ENCODE measurements around the gene SMIM14.
"Not testable (repeated sequence)": the region's sequence is repeated elsewhere in the genome, so short reads cannot be mapped to it uniquely, and the experiment has no call there.

SMIM14 gene

GRCh38 chr4:39528061-39528465 lies 110.6 kb downstream of the SMIM14 start:
- DNase-seq = no peak

- peak; percentile 99 for DNase-seq
Measured at GRCh38 chr4:39527296-39528060, 111.2 kb downstream of the SMIM14 start, which contains the start of gene UGDH. TSS of gene UGDH (minus strand) at chr4:39527439. CDS start at chr4:39521512, 5,927 bp downstream.

GRCh38 chr4:39526765-39527295 lies 111.8 kb downstream of the SMIM14 start:
- DNase-seq = no peak

- no peak for DNase-seq
Measured at GRCh38 chr4:39525822-39526690, 112.6 kb downstream of the SMIM14 start.

GRCh38 chr4:39524161-39524957 lies 114.3 kb downstream of the SMIM14 start:
- DNase-seq = no peak

GRCh38 chr4:39522068-39522467 lies 116.6 kb downstream of the SMIM14 start:
- no peak for DNase-seq

GRCh38 chr4:39521253-39521919 lies 117.3 kb downstream of the SMIM14 start:
- no peak for DNase-seq

GRCh38 chr4:39518484-39518883 lies 120.2 kb downstream of the SMIM14 start:
- DNase-seq = no peak

GRCh38 chr4:39516407-39516966 lies 122.2 kb downstream of the SMIM14 start:
- no peak for DNase-seq

GRCh38 chr4:39515669-39516401 lies 122.8 kb downstream of the SMIM14 start:
- DNase-seq = not testable (repeated sequence)

- DNase-seq = no peak
Measured at GRCh38 chr4:39514888-39515401, 123.7 kb downstream of the SMIM14 start.

- not testable (repeated sequence) for DNase-seq
Measured at GRCh38 chr4:39514266-39514665, 124.4 kb downstream of the SMIM14 start.

- DNase-seq = no peak
Measured at GRCh38 chr4:39510348-39510929, 128.2 kb downstream of the SMIM14 start.

GRCh38 chr4:39505581-39505980 lies 133.1 kb downstream of the SMIM14 start:
- no peak for DNase-seq

GRCh38 chr4:39504538-39504937 lies 134.1 kb downstream of the SMIM14 start:
- no peak for DNase-seq

GRCh38 chr4:39502664-39503035 lies 136.0 kb downstream of the SMIM14 start:
- not testable (repeated sequence) for DNase-seq

GRCh38 chr4:39502019-39502663 lies 136.5 kb downstream of the SMIM14 start:
- DNase-seq = no peak

GRCh38 chr4:39498727-39499020 lies 140.0 kb downstream of the SMIM14 start:
- no peak for DNase-seq

GRCh38 chr4:39497909-39498726 lies 140.5 kb downstream of the SMIM14 start:
- DNase-seq = no peak
